SH-SY5Y (cell line): ENCODE data around the gene TECTA.

ENCODE experiments used
- GATA2 ChIP-seq: IDR thresholded peaks from 2 replicates; pipeline ENCODE4 v1.6.1; 2011; ENCODE audit warnings: mild to moderate bottlenecking, low read depth, low read length
- GATA3 ChIP-seq: IDR thresholded peaks from 2 replicates; pipeline ENCODE4 v1.6.1; 2011; ENCODE audit warnings: low read depth, mild to moderate bottlenecking, low read length, moderate library complexity

GRCh38 chr11:121157756-121158155 lies 56.7 kb downstream of the TECTA start:
- TF ChIP-seq GATA3 (no peak), GATA2 (no peak)
